Heart left ventricle (tissue), 16 donors: ENCODE results near the gene KCNQ1OT1. TPM values are rescaled to one million over a fixed set of nuclear protein-coding genes. Genes with fewer than 3 reads are reported as not detected.
A peak's percentile ranks its signal among the peaks of the same experiment; 100 is the strongest.

Experiments used
- ATAC-seq, 4 donors: fragments of 200-7000 bp; cut with Tn5 transposase; one replicate each; pipeline ENCODE4 v1.9.1; 2020 to 2022; ENCODE audit warnings: moderate library complexity in 4 of 4, mild to moderate bottlenecking in 3 of 4, moderate number of reproducible peaks in 1 of 4
- DNase-seq, 5 donors: peaks; one replicate each; pipeline ENCODE4 v3.0.0-alpha.2; 2020
- H3K27ac ChIP-seq, 12 donors: fragments of 200-600 bp; sonication (generic) in 4 of 12; one replicate each; pipeline versions ENCODE4 v1.5.0 to v1.8.0; 2016 to 2022; ENCODE audit warnings: mild to moderate bottlenecking in 2 of 12
- H3K27me3 ChIP-seq, 9 donors: fragments of 200-600 bp; sonication (generic) in 2 of 9; one replicate each; pipeline versions ENCODE4 v1.5.1 to v1.8.0; 2016 to 2022; ENCODE audit warnings: mild to moderate bottlenecking in 3 of 9
- H3K36me3 ChIP-seq, 9 donors: fragments of 200-600 bp; sonication (generic) in 2 of 9; one replicate each; pipeline versions ENCODE4 v1.5.0 to v1.8.0; 2018 to 2022; ENCODE audit warnings: mild to moderate bottlenecking in 2 of 9
- H3K4me1 ChIP-seq, 12 donors: fragments of 200-600 bp; sonication (generic) in 4 of 12; one replicate each; pipeline versions ENCODE4 v1.5.0 to v1.8.0; 2016 to 2022; ENCODE audit warnings: mild to moderate bottlenecking in 3 of 12
- H3K4me3 ChIP-seq, 12 donors: fragments of 200-600 bp; sonication (generic) in 4 of 12; one replicate each; pipeline versions ENCODE4 v1.5.0 to v1.8.0; 2017 to 2022; ENCODE audit warnings: mild to moderate bottlenecking in 9 of 12, moderate library complexity in 4 of 12
- H3K9me3 ChIP-seq, 12 donors: fragments of 200-600 bp; sonication (generic) in 4 of 12; one replicate each; pipeline versions ENCODE4 v1.5.0 to v1.8.0; 2016 to 2022; ENCODE audit warnings: mild to moderate bottlenecking in 1 of 12
- CTCF ChIP-seq, 12 donors: fragments of 200-600 bp; sonication (generic) in 4 of 12; IDR thresholded peaks; one replicate each; pipeline versions ENCODE4 v1.5.0 to v1.8.0; 2018 to 2022; ENCODE audit warnings: antibody characterized with exemption in 12 of 12, mild to moderate bottlenecking in 5 of 12
- POLR2A ChIP-seq, 2 donors: fragments of 450-650 bp; IDR thresholded peaks; one replicate each; pipeline ENCODE4 v1.6.1; 2017; ENCODE audit warnings: antibody characterized with exemption in 2 of 2, mild to moderate bottlenecking in 2 of 2, moderate library complexity in 2 of 2
- WGBS, 4 donors: extraction: QIAGEN DNeasy Blood & Tissue Kit in 2 of 4; methylation state at CpG; one replicate each; pipeline versions ENCODE4 v1.1.5 to v1.1.7; 2013 to 2018; 5-methylcytosine and 5-hydroxymethylcytosine counted together
- intact Hi-C, 10 donors: fragments of 100-400 bp; cut with DNase I; formaldehyde crosslinking; loops; one replicate each; pipeline versions ENCODE4 v1.11.1 to v1.14.2; 2022
- polyA plus RNA-seq, 2 donors: library from polyadenylated mRNA; stranded (reverse); fragments of 200-250 nt; gene quantifications; one replicate each; pipeline ENCODE4 v1.2.3, GENCODE V29; 2013
- total RNA-seq, 9 donors: library from RNA; depleted of rRNA in 2 of 9; stranded (reverse); fragments of >200 nt in 2 of 9; fragmentation: NEBNext Ultra II Directional in 3 of 9; extraction: Animal tissue kit (Norgen Biotek cat#: 25700) in 3 of 9; gene quantifications; one replicate each; pipeline versions ENCODE4 v1.1.0 to v1.2.4, GENCODE V29; 2016 to 2023
- donor health status: ischemic (EF 13 %, LVEDD 7.1; RV severe dilation, severe dysfunction).
- donor health status: healthy with polysubstance abuse.
- donor health status: DM: no; HTN: yes; CAD: no.
- donor health status: DM: no; HTN: no; CAD: no.
- donor health status: ischemic (EF 25% LVEDD 6.9; RV normal size, moderate dysfunction).
- donor health status: ischemic (EF 25% LVEDD 5.7; RV mildly dilated, moderate dysfunction).
- donor health status: healthy.
- donor health status: DM: yes; HTN: yes; CAD: no.
- donor health status: ischemic (EF 35%, LVEDD 5.7; RV mildly dilated, moderate dysfunction).
- donor health status: nonischemic (EF 11% LVEDD 7.7; RV severe dilation, severe dysfunction).
- donor health status: DM: yes; HTN: yes; CAD: no.
- donor health status: PGD.
- donor health status: ischemic (EF 29% LVEDD 5.4; RV normal size, mild dysfunction).
- donor health status: nonischemic (EF 23%, LVEDD 6.1; RV moderate dilation, normal function).

The KCNQ1OT1 gene
- total and polyA plus RNA-seq, 11 donors = 0.14 to 0.93 (median 0.40) TPM

- Histone ChIP-seq H3K4me1 (peaks cover 0 to under 1% (median 0%) of the 10 kb centered on the region in 12 donors), H3K9me3 (no peaks in the 10 kb centered on the region), H3K36me3 (peaks cover 0 to 23% (median 0%) of the 10 kb centered on the region in 9 donors), H3K27me3 (no peaks in the 10 kb centered on the region), H3K4me3 (no peak overlapping the region), H3K27ac (no peak overlapping the region)
- DNase-seq = peak in 3 of 5 donors; percentile 6 to 44 (median 19)
- WGBS, 4 donors = 85 to 90% (median 87%) methylated on average over 23 to 25 of the region's 25 CpGs
- ATAC-seq = no peak
- no peak for TF ChIP-seq POLR2A (IDR thresholded peaks at IDR 0.05)
- TF ChIP-seq CTCF (IDR thresholded peaks at IDR 0.05) = no peak
- intact Hi-C loops = no loop called here
Measured at GRCh38 chr11:2587976-2588748, 111.6 kb downstream of the KCNQ1OT1 start.

GRCh38 chr11:2587132-2587930, 112.5 kb downstream of the KCNQ1OT1 start:
- Histone ChIP-seq H3K9me3 (no peaks in the 10 kb centered on the region), H3K4me3 (no peak overlapping the region), H3K36me3 (peaks cover 0 to 16% (median 0%) of the 10 kb centered on the region in 9 donors), H3K27me3 (no peaks in the 10 kb centered on the region), H3K4me1 (peaks cover 0 to 9% (median under 1%) of the 10 kb centered on the region in 12 donors), H3K27ac (no peak overlapping the region)
- 91 to 95% (median 93%) methylated on average over 15 to 20 of the region's 20 CpGs for WGBS, 4 donors
- DNase-seq (peak; percentile 4 to 58 (median 21)), ATAC-seq (no peak)
- TF ChIP-seq POLR2A (IDR thresholded peaks at IDR 0.05) (no peak), CTCF (IDR thresholded peaks at IDR 0.05) (no peak)
- intact Hi-C loops = no loop called here

GRCh38 chr11:2586793-2587131, 113.0 kb downstream of the KCNQ1OT1 start:
- no peak overlapping the region for H3K4me3 ChIP-seq
- no peaks in the 10 kb centered on the region for H3K27me3 ChIP-seq
- no peaks in the 10 kb centered on the region for H3K9me3 ChIP-seq
- H3K27ac ChIP-seq = no peak overlapping the region
- DNase-seq (peak in 3 of 5 donors; percentile 11 to 40 (median 13)), ATAC-seq (no peak)
- intact Hi-C loops = no loop called here
- 83 to 95% (median 88%) methylated on average over 1 to 5 of the region's 5 CpGs for WGBS, 4 donors
- TF ChIP-seq POLR2A (IDR thresholded peaks at IDR 0.05) (no peak), CTCF (IDR thresholded peaks at IDR 0.05) (no peak)
- peaks cover 0 to 13% (median 1%) of the 10 kb centered on the region in 12 donors for H3K4me1 ChIP-seq
- H3K36me3 ChIP-seq = peaks cover 0 to 16% (median 0%) of the 10 kb centered on the region in 9 donors
